Measurements from ENCODE around the gene DAPK1. TPM values are rescaled to one million over a fixed set of nuclear protein-coding genes. Genes with fewer than 3 reads are reported as not detected.

DAPK1 gene
- total and polyA plus RNA-seq, 2 donors, result 12.1 to 79.2 TPM

- no peak for DNase-seq (ENCODE audit: extremely low spot score)
- H3K27ac ChIP-seq (ENCODE audit: low read depth), result no peak overlapping the region
- no peaks in the 10 kb centered on the region for H3K36me3 ChIP-seq (ENCODE audit: insufficient read depth)
- WGBS, result 71% methylated on average over 4 of the region's 4 CpGs
- no peaks in the 10 kb centered on the region for H3K4me1 ChIP-seq (ENCODE audit: insufficient read depth)
- no peak overlapping the region for H3K4me3 ChIP-seq (ENCODE audit: low read depth, low read length)
These were observed 187.8 kb downstream of the DAPK1 start for GRCh38 chr9:87685441-87685840.

GRCh38 chr9:87685871-87686519, 188.3 kb downstream of the DAPK1 start:
- H3K4me1 ChIP-seq (ENCODE audit: insufficient read depth), result no peaks in the 10 kb centered on the region
- no peak for DNase-seq (ENCODE audit: extremely low spot score)
- no peak overlapping the region for H3K4me3 ChIP-seq (ENCODE audit: low read depth, low read length)
- 72% methylated on average over 14 of the region's 14 CpGs for WGBS
- H3K27ac ChIP-seq (ENCODE audit: low read depth), result no peak overlapping the region
- no peaks in the 10 kb centered on the region for H3K36me3 ChIP-seq (ENCODE audit: insufficient read depth)

- Histone ChIP-seq H3K36me3 (ENCODE audit: insufficient read depth) (no peaks in the 10 kb centered on the region), H3K27ac (ENCODE audit: low read depth) (no peak overlapping the region), H3K4me3 (ENCODE audit: low read depth, low read length) (no peak overlapping the region), H3K4me1 (ENCODE audit: insufficient read depth) (no peaks in the 10 kb centered on the region)
- WGBS, result 94% methylated on average over 14 of the region's 14 CpGs
- no peak for DNase-seq (ENCODE audit: extremely low spot score)
These were observed 188.9 kb downstream of the DAPK1 start for GRCh38 chr9:87686520-87687090.

- Histone ChIP-seq H3K36me3 (ENCODE audit: insufficient read depth) (no peaks in the 10 kb centered on the region), H3K4me3 (ENCODE audit: low read depth, low read length) (no peak overlapping the region), H3K27ac (ENCODE audit: low read depth) (no peak overlapping the region), H3K4me1 (ENCODE audit: insufficient read depth) (no peaks in the 10 kb centered on the region)
- DNase-seq (ENCODE audit: extremely low spot score), result no peak
- WGBS, result 80% methylated on average over 4 of the region's 4 CpGs
These were observed 189.5 kb downstream of the DAPK1 start for GRCh38 chr9:87687207-87687606.

- 96% methylated on average over 3 of the region's 3 CpGs for WGBS
- no peak overlapping the region for H3K27ac ChIP-seq (ENCODE audit: low read depth)
- H3K36me3 ChIP-seq (ENCODE audit: insufficient read depth), result no peaks in the 10 kb centered on the region
- H3K4me3 ChIP-seq (ENCODE audit: low read depth, low read length), result no peak overlapping the region
- DNase-seq (ENCODE audit: extremely low spot score), result no peak
- no peaks in the 10 kb centered on the region for H3K4me1 ChIP-seq (ENCODE audit: insufficient read depth)
These were observed 196.6 kb downstream of the DAPK1 start for GRCh38 chr9:87694236-87694755.

GRCh38 chr9:87695523-87695922, 197.9 kb downstream of the DAPK1 start:
- 74% methylated on average over 1 of the region's 1 CpG for WGBS
- no peak overlapping the region for H3K4me3 ChIP-seq (ENCODE audit: low read depth, low read length)
- H3K27ac ChIP-seq (ENCODE audit: low read depth), result no peak overlapping the region
- no peaks in the 10 kb centered on the region for H3K36me3 ChIP-seq (ENCODE audit: insufficient read depth)
- DNase-seq (ENCODE audit: extremely low spot score), result no peak
- H3K4me1 ChIP-seq (ENCODE audit: insufficient read depth), result no peaks in the 10 kb centered on the region

GRCh38 chr9:87696641-87697040, 199.0 kb downstream of the DAPK1 start:
- Histone ChIP-seq H3K4me1 (ENCODE audit: insufficient read depth) (no peaks in the 10 kb centered on the region), H3K27ac (ENCODE audit: low read depth) (no peak overlapping the region), H3K4me3 (ENCODE audit: low read depth, low read length) (no peak overlapping the region), H3K36me3 (ENCODE audit: insufficient read depth) (no peaks in the 10 kb centered on the region)
- DNase-seq (ENCODE audit: extremely low spot score), result no peak
- 86% methylated on average over 7 of the region's 7 CpGs for WGBS

- no peak overlapping the region for H3K27ac ChIP-seq (ENCODE audit: low read depth)
- no peak overlapping the region for H3K4me3 ChIP-seq (ENCODE audit: low read depth, low read length)
- no peak for DNase-seq (ENCODE audit: extremely low spot score)
- no peaks in the 10 kb centered on the region for H3K36me3 ChIP-seq (ENCODE audit: insufficient read depth)
- 92% methylated on average over 14 of the region's 14 CpGs for WGBS
- H3K4me1 ChIP-seq (ENCODE audit: insufficient read depth), result no peaks in the 10 kb centered on the region
These were observed 200.6 kb downstream of the DAPK1 start for GRCh38 chr9:87698069-87698809.

GRCh38 chr9:87699835-87700234, 202.2 kb downstream of the DAPK1 start:
- WGBS, result 93% methylated on average over 4 of the region's 4 CpGs
- H3K27ac ChIP-seq (ENCODE audit: low read depth), result no peak overlapping the region
- H3K4me3 ChIP-seq (ENCODE audit: low read depth, low read length), result no peak overlapping the region
- H3K36me3 ChIP-seq (ENCODE audit: insufficient read depth), result no peaks in the 10 kb centered on the region
- no peak for DNase-seq (ENCODE audit: extremely low spot score)
- H3K4me1 ChIP-seq (ENCODE audit: insufficient read depth), result no peaks in the 10 kb centered on the region

GRCh38 chr9:87701491-87701890, 203.8 kb downstream of the DAPK1 start:
- no peak overlapping the region for H3K27ac ChIP-seq (ENCODE audit: low read depth)
- no peak overlapping the region for H3K4me3 ChIP-seq (ENCODE audit: low read depth, low read length)
- 84% methylated on average over 9 of the region's 9 CpGs for WGBS
- no peaks in the 10 kb centered on the region for H3K36me3 ChIP-seq (ENCODE audit: insufficient read depth)
- DNase-seq (ENCODE audit: extremely low spot score), result no peak
- no peaks in the 10 kb centered on the region for H3K4me1 ChIP-seq (ENCODE audit: insufficient read depth)

GRCh38 chr9:87701931-87702421, 204.3 kb downstream of the DAPK1 start:
- Histone ChIP-seq H3K4me3 (ENCODE audit: low read depth, low read length) (no peak overlapping the region), H3K27ac (ENCODE audit: low read depth) (no peak overlapping the region), H3K36me3 (ENCODE audit: insufficient read depth) (no peaks in the 10 kb centered on the region), H3K4me1 (ENCODE audit: insufficient read depth) (no peaks in the 10 kb centered on the region)
- no peak for DNase-seq (ENCODE audit: extremely low spot score)
- WGBS, result 77% methylated on average over 6 of the region's 6 CpGs

GRCh38 chr9:87702921-87703320, 205.3 kb downstream of the DAPK1 start:
- 93% methylated on average over 9 of the region's 9 CpGs for WGBS
- no peaks in the 10 kb centered on the region for H3K4me1 ChIP-seq (ENCODE audit: insufficient read depth)
- H3K27ac ChIP-seq (ENCODE audit: low read depth), result no peak overlapping the region
- DNase-seq (ENCODE audit: extremely low spot score), result no peak
- H3K4me3 ChIP-seq (ENCODE audit: low read depth, low read length), result no peak overlapping the region
- no peaks in the 10 kb centered on the region for H3K36me3 ChIP-seq (ENCODE audit: insufficient read depth)

- Histone ChIP-seq H3K36me3 (ENCODE audit: insufficient read depth) (no peaks in the 10 kb centered on the region), H3K27ac (ENCODE audit: low read depth) (no peak overlapping the region), H3K4me1 (ENCODE audit: insufficient read depth) (no peaks in the 10 kb centered on the region), H3K4me3 (ENCODE audit: low read depth, low read length) (no peak overlapping the region)
- DNase-seq (ENCODE audit: extremely low spot score), result no peak
- WGBS, result 98% methylated on average over 7 of the region's 7 CpGs
These were observed 206.1 kb downstream of the DAPK1 start for GRCh38 chr9:87703636-87704276.

Data from urinary bladder (tissue), 4 donors.